KOPT-K1 (cell line): ENCODE measurements around the gene NTPCR.

Experiments used
- H3K27ac ChIP-seq: fragments of 200-600 bp; sonication (generic); 2 replicates; pipeline ENCODE4 v1.5.1; 2016; ENCODE audit warnings: antibody characterized with exemption, mild to moderate bottlenecking, low read depth, low read length; ENCODE audit not compliant: poor library complexity, severe bottlenecking
- H3K36me3 ChIP-seq: fragments of 200-600 bp; sonication (generic); 2 replicates; pipeline ENCODE4 v1.5.1; 2017; ENCODE audit warnings: antibody characterized with exemption, mild to moderate bottlenecking, low read length, moderate library complexity; ENCODE audit not compliant: insufficient read depth
- H3K9me3 ChIP-seq: fragments of 200-600 bp; sonication (generic); 2 replicates; pipeline ENCODE4 v1.5.1; 2017; ENCODE audit warnings: antibody characterized with exemption, low read length, mild to moderate bottlenecking; ENCODE audit not compliant: insufficient read depth, poor library complexity, severe bottlenecking

NTPCR gene

DNA sequence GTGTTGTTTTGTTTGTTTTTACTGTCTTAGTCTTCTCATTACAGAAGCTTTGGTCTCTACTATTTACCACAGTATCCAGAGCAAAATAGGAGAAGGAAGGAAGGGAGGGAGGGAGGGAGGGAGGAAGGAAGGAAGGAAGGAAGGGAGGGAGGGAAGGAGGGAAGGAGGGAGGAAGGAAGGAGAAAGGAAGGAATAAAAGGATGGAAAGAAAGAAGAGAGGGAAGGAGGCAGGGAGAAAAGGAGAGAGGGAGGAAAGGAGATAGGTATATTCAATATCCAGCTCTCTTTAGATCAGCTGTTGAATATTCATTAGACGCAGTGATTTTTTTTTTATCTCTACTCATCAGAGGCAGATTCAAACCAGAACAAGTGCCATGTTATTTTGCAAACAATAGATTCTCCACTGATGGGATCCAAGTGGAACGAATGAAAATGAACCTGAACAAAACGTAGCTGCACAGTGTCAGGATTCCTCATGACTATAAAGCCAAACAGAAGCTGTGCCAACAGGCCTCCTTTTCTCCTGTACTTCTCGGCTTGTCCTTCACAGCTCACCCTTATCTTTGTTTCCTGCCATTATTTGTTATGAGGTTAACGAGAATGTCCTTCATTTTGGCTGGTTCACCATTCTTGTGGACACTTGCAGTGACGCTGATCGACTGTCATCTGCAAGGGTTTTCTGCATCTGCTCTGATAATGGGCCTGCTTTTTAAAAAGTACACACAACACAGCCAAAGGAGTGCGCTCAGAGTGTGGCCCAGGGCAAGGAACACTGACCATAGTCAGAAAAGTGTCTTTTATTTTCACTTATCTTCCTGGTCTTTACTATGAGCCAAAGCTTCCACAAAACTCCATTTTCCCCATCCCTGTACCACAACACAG lies 7.8 kb upstream of the NTPCR start:
- Histone ChIP-seq H3K27ac (no peak overlapping the region), H3K9me3 (no peaks in the 10 kb centered on the region), H3K36me3 (no peaks in the 10 kb centered on the region)

DNA sequence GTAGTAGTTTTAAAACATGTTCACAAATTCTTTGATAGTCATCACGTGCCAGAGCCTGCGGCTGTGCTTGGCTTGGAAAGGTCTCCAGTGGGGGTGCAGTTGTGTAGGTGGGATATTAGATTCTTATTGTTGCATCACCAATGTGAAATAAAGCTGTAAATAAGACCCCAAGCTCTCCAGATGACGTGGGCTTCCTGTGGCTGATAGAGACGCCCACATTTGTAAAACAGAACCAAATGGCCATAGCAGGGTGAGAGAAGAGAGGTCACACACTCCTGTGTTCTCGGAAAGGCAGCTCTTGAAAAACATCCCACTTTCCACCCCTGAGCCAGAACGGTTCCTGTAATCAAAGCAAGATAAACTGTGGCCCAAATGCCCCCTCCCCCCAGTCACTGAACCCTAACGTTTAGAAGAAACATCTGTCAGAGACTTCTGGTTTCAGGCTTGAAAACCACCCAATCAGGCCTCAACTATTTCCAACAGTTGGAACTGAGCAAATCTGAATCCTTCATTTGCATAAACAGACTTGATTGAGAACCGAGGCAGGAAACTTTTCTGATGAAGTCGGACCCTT lies 6.6 kb upstream of the NTPCR start:
- H3K27ac ChIP-seq, result peak overlapping the region; percentile 12
- no peaks in the 10 kb centered on the region for H3K36me3 ChIP-seq
- H3K9me3 ChIP-seq, result no peaks in the 10 kb centered on the region

DNA sequence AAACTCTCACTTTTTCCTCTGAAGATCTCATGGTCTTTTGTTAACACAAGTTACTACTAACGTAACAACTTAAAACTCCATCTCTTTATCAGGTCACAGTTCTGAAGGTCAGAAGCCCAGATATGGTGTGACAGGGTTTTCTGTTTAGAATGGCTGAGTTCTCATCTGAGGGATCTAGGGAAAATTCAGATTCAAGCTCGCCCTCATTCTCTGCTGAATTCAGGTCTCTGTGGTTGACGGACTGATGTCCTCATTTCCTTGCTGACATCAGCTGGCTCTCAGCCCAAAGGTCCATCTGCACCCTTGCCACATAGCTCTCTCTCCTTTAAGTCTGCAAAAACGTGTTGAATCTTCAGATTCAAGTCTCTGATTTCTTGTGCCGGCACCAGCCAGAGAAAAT lies 6.1 kb upstream of the NTPCR start:
- peak overlapping the region; percentile 12 for H3K27ac ChIP-seq
- no peaks in the 10 kb centered on the region for H3K36me3 ChIP-seq
- H3K9me3 ChIP-seq, result no peaks in the 10 kb centered on the region

DNA sequence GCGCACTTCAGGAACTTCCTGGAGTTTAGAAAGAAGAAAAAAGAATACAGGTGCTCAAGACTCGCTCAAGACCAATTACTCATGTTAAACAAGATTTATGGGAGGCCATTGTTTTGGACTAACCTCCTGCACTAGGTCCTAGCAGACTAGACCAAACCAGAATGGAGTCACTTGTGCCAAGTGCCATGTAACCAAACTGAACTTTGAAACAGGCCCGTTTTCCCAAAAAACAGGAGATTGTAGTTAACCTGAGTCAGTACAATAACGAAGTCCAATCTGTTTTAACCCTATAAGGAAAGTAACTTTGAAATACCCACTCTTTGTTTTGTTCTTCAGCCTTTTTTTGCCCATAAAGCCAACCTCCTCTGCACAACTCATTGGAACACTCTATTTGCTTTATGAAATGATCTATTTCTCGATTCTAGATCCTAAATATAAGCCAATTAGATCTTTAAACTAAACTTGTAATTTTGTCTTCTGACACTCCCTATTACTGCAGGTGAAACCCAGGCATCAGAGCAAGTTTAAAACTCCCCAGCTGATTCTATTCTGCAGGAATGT lies 695 bp upstream of the NTPCR start:
- Histone ChIP-seq H3K36me3 (no peaks in the 10 kb centered on the region; the same call in 1 of the 2 replicates), H3K9me3 (no peaks in the 10 kb centered on the region), H3K27ac (peak overlapping the region; percentile 87)

DNA sequence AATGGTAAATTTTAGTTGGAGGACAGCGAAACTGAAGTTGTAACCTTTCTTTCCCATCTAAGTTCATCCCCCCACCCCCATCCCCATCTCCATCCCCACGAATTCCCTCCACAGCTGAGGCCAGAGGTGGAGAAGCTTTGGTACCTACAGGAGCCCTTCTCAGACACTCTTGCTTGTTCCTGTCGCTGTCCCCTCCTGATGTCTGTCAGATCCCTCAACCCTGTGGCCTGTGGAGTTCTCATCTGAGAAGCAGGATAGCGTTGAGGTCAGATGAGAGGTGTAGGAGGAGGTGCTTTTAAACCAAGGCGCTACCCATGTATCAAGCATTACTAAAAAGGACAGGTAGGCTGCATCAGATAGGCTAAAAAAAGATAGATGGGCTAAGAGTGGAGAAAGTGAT lies 769 bp downstream of the NTPCR start:
- no peaks in the 10 kb centered on the region for H3K9me3 ChIP-seq
- peaks cover 7% of the 10 kb centered on the region for H3K36me3 ChIP-seq
- peak overlapping the region; percentile 87 for H3K27ac ChIP-seq

DNA sequence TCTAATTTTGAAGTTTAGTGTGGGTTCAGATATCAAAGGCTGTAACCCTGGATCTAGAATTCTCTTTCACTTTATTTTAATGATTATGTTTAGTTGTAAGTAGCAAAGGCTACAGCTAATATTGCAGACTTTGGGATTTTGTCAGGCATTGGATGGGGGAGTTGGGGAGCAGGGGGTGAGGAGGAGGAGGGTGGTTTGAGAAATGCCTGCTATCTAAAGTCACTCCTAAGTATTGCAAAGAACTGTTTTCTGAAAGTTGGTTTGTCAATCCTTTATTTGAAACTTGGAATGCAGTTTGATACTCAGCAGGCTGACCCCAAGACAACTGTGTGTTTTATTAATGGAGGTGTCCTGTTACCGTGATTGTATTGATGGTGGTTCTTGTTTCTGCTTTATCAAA lies 1.2 kb downstream of the NTPCR start:
- Histone ChIP-seq H3K27ac (peak overlapping the region; percentile 87), H3K36me3 (peaks cover 11% of the 10 kb centered on the region), H3K9me3 (no peaks in the 10 kb centered on the region)

DNA sequence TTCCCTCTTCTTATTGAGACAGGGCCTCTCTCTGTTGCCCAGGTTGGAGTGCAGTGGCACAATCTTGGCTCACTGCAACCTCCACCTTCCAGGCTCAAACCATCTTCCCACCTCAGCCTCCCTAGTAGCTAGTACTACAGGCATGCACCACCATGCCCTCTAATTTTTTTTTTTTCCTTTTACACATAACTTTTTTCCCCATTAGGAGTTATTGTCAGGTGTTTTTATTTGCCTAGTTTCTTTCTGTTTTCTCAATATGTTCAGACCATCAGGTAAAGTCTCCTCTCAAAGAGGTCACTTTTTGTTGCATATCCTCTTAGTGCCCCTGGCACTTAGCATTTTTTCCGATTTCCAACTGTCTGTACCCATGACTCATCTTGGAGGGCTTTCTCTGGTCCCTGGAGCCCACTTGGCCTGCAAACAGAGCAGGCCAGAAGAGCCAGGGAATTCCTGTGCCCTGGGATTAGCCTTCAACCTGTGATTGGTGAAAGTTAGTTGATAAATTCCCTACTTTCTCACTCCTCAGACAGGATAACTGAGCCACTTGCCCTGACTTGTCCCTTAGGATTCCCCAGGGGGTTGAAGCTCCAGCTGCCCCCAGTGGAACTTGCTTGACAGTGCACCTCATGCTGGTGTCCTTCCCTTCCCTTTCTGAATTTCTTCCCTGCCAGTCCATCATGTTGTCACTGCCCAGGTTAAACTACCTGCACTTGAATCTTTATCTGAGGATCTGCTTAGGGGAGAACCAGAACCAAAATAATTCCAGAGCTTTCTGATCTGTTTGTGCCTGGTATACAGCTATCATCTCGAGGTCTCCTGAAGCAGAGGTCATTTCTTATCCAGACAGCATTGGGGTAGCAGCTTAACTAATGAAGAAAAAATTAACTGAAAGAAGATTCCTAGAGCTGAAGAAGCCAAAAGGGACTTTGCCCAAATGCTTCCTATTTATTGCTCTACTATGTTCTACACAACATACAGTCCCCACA lies 2.4 kb downstream of the NTPCR start:
- Histone ChIP-seq H3K36me3 (peaks cover 22% of the 10 kb centered on the region), H3K9me3 (peaks cover 4% of the 10 kb centered on the region), H3K27ac (no peak overlapping the region)

DNA sequence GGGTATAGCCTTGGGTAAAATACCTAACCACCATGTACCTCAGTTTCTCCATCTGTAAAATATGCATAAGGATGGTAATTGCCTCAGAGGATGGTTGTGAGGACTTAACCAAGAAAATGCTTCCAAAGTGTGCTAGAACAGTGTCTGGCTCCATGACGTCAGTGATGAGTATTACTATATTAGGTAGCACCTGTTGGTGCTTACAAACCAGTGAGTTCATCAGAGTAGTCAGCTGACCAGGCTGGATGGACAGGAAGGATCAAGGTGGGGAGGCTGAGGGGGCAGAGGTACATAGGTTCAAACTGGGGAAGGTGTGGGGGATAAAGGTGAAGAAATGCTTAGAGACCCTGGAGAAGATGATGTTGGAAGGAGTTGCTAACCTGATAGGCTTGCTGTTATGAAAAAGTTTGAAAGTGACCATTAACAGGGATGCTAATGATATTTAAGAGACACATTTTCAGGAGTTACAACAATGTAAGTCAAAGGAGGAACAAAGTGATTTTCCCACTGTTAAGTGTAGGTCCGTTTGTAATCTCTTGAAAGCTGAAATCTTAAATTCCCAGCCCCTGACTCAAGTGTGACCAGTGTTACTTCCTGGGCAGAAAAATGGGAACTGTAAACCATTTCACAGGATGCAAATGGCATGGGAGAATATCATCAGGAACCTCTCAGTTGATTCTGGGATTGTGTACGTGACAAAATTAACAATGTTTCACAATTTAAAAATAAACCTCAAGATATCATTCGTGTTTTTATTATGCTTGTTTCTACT lies 4.4 kb downstream of the NTPCR start:
- H3K27ac ChIP-seq, result no peak overlapping the region
- H3K36me3 ChIP-seq, result peaks cover 40% of the 10 kb centered on the region
- peaks cover 18% of the 10 kb centered on the region for H3K9me3 ChIP-seq

DNA sequence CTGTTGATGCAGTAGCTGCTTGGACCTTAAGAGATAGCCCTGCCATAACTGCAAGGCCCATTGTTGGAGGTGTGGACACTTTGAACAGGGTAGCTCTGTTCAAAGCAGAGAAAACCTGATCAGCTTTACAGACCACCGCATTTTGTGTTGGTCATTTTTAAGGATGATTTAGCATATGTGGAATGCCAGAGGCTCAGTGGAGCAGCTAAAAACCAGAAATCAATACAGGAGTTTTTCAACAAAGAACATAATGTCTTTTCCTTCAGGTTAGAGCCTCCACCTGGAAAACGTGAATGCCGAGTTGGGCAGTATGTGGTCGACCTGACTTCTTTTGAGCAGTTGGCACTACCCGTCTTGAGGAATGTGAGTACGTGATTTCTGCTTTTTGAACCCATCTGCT lies 5.7 kb downstream of the NTPCR start:
- peaks cover 45% of the 10 kb centered on the region for H3K36me3 ChIP-seq
- H3K27ac ChIP-seq, result no peak overlapping the region
- H3K9me3 ChIP-seq, result peaks cover 18% of the 10 kb centered on the region

DNA sequence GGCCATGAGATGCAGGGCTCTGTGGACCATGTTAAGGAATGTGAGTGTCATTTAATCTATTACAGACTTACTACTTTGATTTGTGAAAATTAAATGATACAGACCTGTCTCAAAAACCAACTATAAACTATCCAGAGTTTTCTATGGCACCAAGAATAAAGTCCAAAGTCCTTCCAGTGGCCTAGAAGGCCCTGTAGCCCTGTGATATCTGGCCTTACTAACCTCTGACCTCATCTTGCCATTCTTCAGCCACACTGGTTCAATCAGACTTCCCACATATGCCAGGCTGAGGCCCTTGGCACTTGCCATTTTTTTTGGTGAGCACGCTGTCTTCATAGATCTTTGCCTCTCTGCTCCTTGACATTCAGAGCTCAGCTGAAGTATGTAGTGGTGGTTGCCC lies 7.7 kb downstream of the NTPCR start:
- H3K27ac ChIP-seq, result no peak overlapping the region
- H3K9me3 ChIP-seq, result peaks cover 18% of the 10 kb centered on the region
- peaks cover 55% of the 10 kb centered on the region for H3K36me3 ChIP-seq

DNA sequence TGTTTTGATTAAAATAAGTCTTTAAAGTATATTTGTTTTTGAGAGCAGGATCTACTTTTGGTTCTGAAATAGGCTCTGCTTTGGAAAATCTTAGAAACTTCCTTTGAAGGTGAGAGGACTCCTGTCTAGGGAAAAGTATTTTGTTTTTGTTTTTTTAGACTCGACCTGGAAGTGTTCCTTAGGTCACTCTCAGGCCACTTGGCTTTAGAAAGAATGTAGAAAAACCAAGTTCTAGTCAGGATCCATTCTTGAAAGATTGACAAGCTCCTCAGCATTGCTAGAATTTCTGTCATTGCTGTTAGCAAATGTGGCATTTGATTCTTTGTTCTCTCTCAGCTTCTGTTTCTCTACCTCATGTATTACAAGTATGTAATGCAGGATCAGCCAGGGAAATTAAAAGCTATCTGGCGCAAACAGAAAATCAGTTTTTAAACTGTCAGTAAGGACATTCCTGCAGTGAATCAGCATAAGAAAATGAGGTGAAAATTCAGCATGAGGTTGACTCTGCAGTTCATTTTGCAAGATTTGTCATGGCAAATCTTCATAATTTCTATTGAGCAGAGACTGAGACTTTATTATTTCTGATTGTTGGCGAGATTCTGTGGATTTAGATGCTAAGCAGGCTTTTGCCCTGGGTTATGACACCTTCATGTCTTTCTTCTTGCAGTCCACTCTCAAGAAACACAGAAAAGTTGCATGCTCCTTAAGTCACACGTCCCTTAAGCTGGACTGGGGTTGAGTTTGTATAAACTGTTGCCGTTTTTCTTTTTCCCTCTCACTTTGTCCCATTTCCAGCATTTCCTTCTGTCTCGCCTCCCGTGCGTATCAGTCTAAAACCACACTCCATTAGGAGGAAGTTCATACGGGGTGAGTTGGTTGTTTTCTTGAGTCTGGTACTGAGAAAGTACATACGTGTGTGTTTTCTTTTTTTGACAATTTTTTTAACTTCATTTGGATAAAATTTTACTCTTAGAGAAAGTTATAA lies 12.6 kb downstream of the NTPCR start:
- Histone ChIP-seq H3K27ac (peak overlapping the region; percentile 1), H3K9me3 (peaks cover 12% of the 10 kb centered on the region), H3K36me3 (peaks cover 73% of the 10 kb centered on the region)

DNA sequence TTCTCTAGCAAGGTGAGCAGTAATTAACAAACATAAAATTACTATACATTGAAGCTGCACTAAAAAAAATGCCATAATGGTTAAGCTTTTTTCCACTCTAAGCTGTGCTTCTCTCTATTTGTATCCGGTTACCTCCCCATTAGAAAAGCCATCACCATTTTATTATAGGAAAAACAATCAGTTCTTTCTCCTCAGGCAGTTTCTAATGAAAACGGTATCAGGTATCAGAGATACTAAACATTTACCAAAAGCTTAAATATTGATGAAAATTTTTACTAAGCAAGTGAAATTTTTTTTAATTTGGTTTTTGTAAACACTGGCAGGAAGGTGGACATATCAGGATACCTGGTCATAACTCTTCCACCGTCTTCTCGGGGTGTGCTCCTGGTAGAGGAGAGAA lies 14.2 kb downstream of the NTPCR start:
- Histone ChIP-seq H3K27ac (no peak overlapping the region), H3K36me3 (peaks cover 63% of the 10 kb centered on the region), H3K9me3 (no peaks in the 10 kb centered on the region)

DNA sequence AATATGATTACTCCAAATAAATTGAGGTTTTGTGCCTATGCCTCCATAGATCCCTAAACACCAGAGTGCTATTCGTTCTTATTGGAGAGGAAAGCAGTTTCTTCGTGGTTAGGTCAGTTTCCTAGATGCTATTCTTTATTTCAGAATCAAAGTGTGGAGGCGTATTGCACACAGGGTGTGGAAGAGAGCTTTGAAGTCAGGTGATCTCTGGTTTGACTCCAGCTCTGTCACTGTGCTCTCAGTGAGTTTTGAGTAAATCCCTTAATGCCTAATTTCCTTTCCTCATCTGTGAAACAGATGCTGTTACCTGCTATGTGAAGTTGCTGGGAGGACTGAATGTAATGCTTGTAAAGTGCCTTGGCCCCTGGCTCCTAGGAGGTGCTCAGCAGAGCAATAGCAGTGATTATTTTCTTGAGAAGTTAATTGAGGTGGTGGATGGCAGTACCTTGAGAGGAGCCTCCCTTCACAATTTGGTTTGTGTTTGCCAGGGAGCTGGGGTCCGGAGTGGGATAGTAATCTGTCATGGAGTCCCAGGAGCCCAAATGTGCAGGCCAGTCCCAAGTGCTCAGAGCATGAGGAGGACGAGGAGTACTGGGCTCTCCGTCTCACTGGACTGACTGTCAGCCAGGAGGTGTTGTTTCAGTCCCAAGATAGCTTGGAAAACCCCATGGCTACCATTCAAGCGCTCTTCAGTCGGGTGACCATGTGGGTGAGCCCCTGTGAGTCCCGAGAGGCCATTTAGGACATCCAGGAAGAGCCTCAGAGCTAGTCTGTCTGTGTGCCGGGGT lies 14.9 kb downstream of the NTPCR start:
- Histone ChIP-seq H3K27ac (peak overlapping the region; percentile 3), H3K9me3 (no peaks in the 10 kb centered on the region), H3K36me3 (peaks cover 66% of the 10 kb centered on the region)
